ENCODE results near the gene EYA3.

EYA3 gene

GRCh38 chr1:28123461-28123961, 35.1 kb upstream of the EYA3 start:
- no peak overlapping the region for H3K4me3 ChIP-seq (ENCODE audit: low read depth, low read length)
- no peak for TF ChIP-seq CTCF (IDR thresholded peaks at IDR 0.05; ENCODE audit: low read depth, low read length)

DNA sequence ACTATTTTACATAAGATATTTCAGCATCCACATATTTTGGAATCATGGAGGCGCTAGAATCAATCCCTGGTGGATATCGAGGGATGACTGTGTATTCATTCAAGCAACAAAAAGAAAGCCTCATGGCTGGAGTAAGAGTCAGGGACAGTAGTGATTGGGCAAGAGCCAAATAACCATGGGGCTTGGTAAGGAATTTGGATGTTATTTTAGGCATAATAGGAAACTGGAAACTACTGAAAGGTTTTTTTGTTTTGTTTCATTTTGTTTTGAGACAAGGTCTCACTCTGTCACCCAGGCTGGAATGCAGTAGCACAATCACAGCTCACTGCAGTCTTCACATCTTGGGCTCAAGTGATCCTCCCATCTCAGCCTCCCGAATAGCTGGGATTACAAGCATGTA, 33.8 kb upstream of the EYA3 start:
- no peak overlapping the region for H3K4me3 ChIP-seq (ENCODE audit: low read depth, low read length)
- TF ChIP-seq CTCF (IDR thresholded peaks at IDR 0.05; ENCODE audit: low read depth, low read length): no peak

GRCh38 chr1:28119556-28119955, 31.1 kb upstream of the EYA3 start:
- TF ChIP-seq CTCF (IDR thresholded peaks at IDR 0.05; ENCODE audit: low read depth, low read length): no peak
- H3K4me3 ChIP-seq (ENCODE audit: low read depth, low read length): no peak overlapping the region

DNA sequence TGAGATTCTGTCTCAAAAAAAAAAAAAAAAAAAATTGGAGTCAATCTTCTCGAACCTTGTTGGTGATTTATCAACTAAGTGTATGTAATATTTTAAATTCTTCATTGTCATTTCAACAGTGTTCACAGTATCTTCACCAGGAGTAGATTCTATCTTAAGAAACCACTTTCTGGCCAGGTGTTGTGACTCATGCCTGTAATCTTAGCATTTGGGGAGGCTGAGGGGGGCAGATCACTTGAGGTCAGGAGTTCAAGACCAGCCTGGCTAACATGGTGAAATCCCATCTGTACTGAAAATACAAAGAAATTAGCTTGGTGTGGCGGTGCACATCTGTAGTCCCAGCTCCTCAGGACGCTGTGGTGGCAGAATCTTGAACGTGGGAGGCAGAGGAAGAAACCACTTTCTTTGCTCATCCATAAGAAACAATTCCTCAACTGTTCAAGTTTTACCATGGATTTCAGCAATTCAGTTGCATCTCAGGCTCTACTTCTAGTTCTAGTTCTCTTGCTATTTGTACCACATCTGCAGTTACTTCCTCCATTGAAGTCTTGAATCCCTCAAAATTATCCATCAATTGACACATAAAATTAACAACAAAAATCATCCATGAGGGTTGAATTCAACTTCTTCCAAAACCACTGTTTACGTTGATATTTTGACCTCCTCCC, 30.4 kb upstream of the EYA3 start:
- TF ChIP-seq CTCF (IDR thresholded peaks at IDR 0.05; ENCODE audit: low read depth, low read length): no peak
- no peak overlapping the region for H3K4me3 ChIP-seq (ENCODE audit: low read depth, low read length)

GRCh38 chr1:28115267-28115666, 26.9 kb upstream of the EYA3 start:
- no peak overlapping the region for H3K4me3 ChIP-seq (ENCODE audit: low read depth, low read length)
- no peak for TF ChIP-seq CTCF (IDR thresholded peaks at IDR 0.05; ENCODE audit: low read depth, low read length)

DNA sequence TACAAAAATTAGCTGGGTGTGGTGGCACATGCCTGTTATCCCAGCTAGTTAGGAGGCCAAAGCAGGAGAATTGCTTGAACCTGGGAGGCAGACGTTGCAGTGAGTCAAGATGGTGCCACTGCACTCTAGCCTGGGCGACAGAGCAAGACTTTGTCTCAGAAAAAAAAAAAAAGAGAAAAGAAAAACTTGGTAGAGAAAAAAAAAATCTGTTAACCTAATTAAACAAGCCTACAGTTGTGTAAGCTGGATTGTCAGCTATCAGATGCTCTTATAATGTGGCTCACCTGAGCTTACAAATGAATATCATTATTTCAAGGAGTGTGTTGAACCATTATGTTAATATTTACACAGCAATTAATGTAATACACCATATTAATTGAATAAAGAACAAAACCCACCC, 26.4 kb upstream of the EYA3 start:
- no peak for TF ChIP-seq CTCF (IDR thresholded peaks at IDR 0.05; ENCODE audit: low read depth, low read length)
- no peak overlapping the region for H3K4me3 ChIP-seq (ENCODE audit: low read depth, low read length)

- no peak for TF ChIP-seq CTCF (IDR thresholded peaks at IDR 0.05; ENCODE audit: low read depth, low read length)
- no peak overlapping the region for H3K4me3 ChIP-seq (ENCODE audit: low read depth, low read length)
Measured at GRCh38 chr1:28113242-28113572, 24.8 kb upstream of the EYA3 start.

Measured in WI38 (cell line).